GM21723 (cell line): Measurements from ENCODE around the gene TMEM132C.

Experiments used
- ATAC-seq: cut with Tn5 transposase; IDR thresholded peaks from one replicate; pipeline ENCODE4 v1.9.1; 2021; ENCODE audit warnings: mild to moderate bottlenecking, moderate library complexity; ENCODE audit not compliant: unreplicated experiment

The TMEM132C gene

GRCh38 chr12:128402486-128403243 lies 135.7 kb downstream of the TMEM132C start:
- no peak for ATAC-seq

GRCh38 chr12:128408669-128409068 lies 141.7 kb downstream of the TMEM132C start:
- ATAC-seq: no peak

- no peak for ATAC-seq
These were observed 148.1 kb downstream of the TMEM132C start for GRCh38 chr12:128415036-128415560.

- ATAC-seq: no peak
These were observed 152.0 kb downstream of the TMEM132C start for GRCh38 chr12:128418944-128419343.

- ATAC-seq: no peak
These were observed 153.2 kb downstream of the TMEM132C start for GRCh38 chr12:128420163-128420562.

- ATAC-seq: no peak
These were observed 154.4 kb downstream of the TMEM132C start for GRCh38 chr12:128421375-128421774.

GRCh38 chr12:128423205-128423604 lies 156.2 kb downstream of the TMEM132C start:
- ATAC-seq: no peak

GRCh38 chr12:128424931-128425431 lies 158.0 kb downstream of the TMEM132C start:
- ATAC-seq: no peak

GRCh38 chr12:128425666-128426331 lies 158.8 kb downstream of the TMEM132C start:
- no peak for ATAC-seq

GRCh38 chr12:128426511-128426910 lies 159.5 kb downstream of the TMEM132C start:
- no peak for ATAC-seq

GRCh38 chr12:128439796-128440195 lies 172.8 kb downstream of the TMEM132C start:
- no peak for ATAC-seq

- ATAC-seq: no peak
These were observed 175.1 kb downstream of the TMEM132C start for GRCh38 chr12:128442096-128442495.

- no peak for ATAC-seq
These were observed 177.6 kb downstream of the TMEM132C start for GRCh38 chr12:128444598-128444997.

GRCh38 chr12:128445415-128446127 lies 178.6 kb downstream of the TMEM132C start:
- no peak for ATAC-seq

- ATAC-seq: no peak
These were observed 182.3 kb downstream of the TMEM132C start for GRCh38 chr12:128449146-128449894.

- no peak for ATAC-seq
These were observed 183.8 kb downstream of the TMEM132C start for GRCh38 chr12:128450810-128451209.

- no peak for ATAC-seq
These were observed 188.9 kb downstream of the TMEM132C start for GRCh38 chr12:128455851-128456250.

GRCh38 chr12:128456922-128457321 lies 190.0 kb downstream of the TMEM132C start:
- no peak for ATAC-seq

GRCh38 chr12:128458301-128458974 lies 191.5 kb downstream of the TMEM132C start:
- ATAC-seq: no peak

- no peak for ATAC-seq
These were observed 192.1 kb downstream of the TMEM132C start for GRCh38 chr12:128459067-128459466.
